Effector memory CD4-positive, alpha-beta T cell (primary cell): ENCODE data around the gene KRTAP20-3.

ENCODE experiments used
- DNase-seq, 3 donors: peaks; one replicate each; pipeline ENCODE4 v3.0.0-alpha.2; 2020
- H3K27ac ChIP-seq: 2 replicates; pipeline ENCODE4 v1.7.0; 2013; ENCODE audit warnings: mild to moderate bottlenecking, low read length, moderate library complexity; ENCODE audit not compliant: insufficient read depth, poor library complexity, severe bottlenecking
- H3K27me3 ChIP-seq: replicated peaks from 2 replicates; pipeline ENCODE4 v1.7.0; 2013; ENCODE audit warnings: mild to moderate bottlenecking, low read length; ENCODE audit not compliant: insufficient read depth, control insufficient read depth, poor library complexity, severe bottlenecking
- H3K36me3 ChIP-seq: 2 replicates; pipeline ENCODE4 v1.7.0; 2013; ENCODE audit warnings: mild to moderate bottlenecking, low read length, moderate library complexity; ENCODE audit not compliant: control insufficient read depth, insufficient read depth
- H3K4me1 ChIP-seq: 2 replicates; pipeline ENCODE4 v1.7.0; 2013; ENCODE audit warnings: low read length, mild to moderate bottlenecking; ENCODE audit not compliant: control insufficient read depth, insufficient read depth, poor library complexity, severe bottlenecking
- H3K4me3 ChIP-seq: 2 replicates; pipeline ENCODE4 v1.7.0; 2013; ENCODE audit warnings: low read length, low read depth, mild to moderate bottlenecking; ENCODE audit not compliant: insufficient read depth, poor library complexity, severe bottlenecking
- H3K9me3 ChIP-seq: 2 replicates; pipeline ENCODE4 v1.7.0; 2013; ENCODE audit warnings: mild to moderate bottlenecking, low read length, moderate library complexity; ENCODE audit not compliant: control insufficient read depth
- total RNA-seq, 3 donors: gene quantifications; one replicate each; lab custom pipeline; 2026; lab: John Stamatoyannopoulos, UW

The KRTAP20-3 gene
- 0 reads per million in 3 donors for total RNA-seq

DNA sequence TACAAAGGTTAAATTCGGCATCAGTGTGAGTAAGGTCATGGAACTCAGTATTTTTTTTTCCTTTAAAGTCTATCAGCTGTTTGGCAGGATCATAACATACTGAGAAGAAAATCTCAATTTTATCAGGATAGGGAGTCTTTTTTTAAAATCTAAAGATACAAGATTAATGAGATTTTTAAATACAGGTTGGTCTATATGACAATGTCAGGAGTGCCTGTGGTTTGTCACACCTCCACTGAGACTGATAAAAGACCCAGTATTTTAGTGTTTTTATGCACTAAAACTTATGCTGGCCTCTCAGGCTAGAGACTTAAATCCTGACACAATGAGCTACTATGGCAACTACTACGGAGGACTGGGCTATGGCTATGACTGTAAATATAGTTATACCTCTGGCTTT lies at the start of gene KRTAP20-3:
KRTAP20-3 (plus strand) TSS at position 301 of the 400 bp plus-strand sequence.
- no peak for DNase-seq
- Histone ChIP-seq H3K4me3 (no peak within 1 kb of the TSS), H3K27me3 (no peaks in the 10 kb centered on the region), H3K9me3 (no peaks in the 10 kb centered on the region), H3K36me3 (no peaks in the 10 kb centered on the region), H3K27ac (no peak within 1 kb of the TSS), H3K4me1 (no peaks in the 10 kb centered on the region)

DNA sequence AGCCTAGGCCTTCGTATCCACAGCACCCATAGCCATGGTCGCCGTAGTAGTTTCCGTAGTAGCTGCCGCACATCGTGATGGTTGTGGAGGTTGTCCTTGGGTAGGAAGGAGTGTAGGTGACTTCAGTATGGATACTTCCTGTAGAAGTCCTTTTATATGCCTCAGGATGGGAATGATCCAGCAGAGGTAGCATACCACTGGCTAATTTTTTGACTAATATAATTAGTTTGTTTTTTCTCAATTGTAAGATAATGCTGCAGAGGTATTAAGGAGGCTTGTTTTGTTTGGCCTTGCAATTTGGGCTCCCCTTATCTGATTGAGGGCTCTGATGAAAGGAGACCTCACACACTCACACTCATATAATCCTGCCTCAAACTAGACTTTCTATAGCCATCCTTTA lies 43.9 kb upstream of the KRTAP20-3 start, which contains the start of gene KRTAP6-2:
KRTAP6-2 (minus strand) TSS at position 101 of the 400 bp plus-strand sequence; CDS start at position 73, 28 bp downstream.
- no peaks in the 10 kb centered on the region for H3K27me3 ChIP-seq
- H3K27ac ChIP-seq = no peak within 1 kb of the TSS
- no peaks in the 10 kb centered on the region for H3K36me3 ChIP-seq
- no peak within 1 kb of the TSS for H3K4me3 ChIP-seq
- H3K4me1 ChIP-seq = no peaks in the 10 kb centered on the region
- no peaks in the 10 kb centered on the region for H3K9me3 ChIP-seq
- no peak for DNase-seq

DNA sequence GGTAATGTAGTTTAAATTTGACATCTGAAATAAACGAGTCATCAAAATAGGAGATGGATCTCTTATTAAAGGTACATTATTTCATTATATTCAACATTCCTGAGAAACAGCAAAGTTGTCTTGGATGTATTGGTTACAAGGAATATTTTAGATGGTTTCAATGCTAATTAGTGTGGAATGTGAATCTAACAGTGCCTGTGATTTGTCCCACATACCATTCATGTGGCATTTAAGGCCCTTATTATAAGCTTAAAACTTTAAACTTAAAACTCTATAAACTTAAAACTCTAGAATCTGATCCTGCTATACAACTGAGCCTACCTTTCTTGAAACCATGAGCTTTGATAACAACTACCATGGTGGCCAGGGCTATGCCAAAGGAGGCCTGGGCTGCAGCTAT lies 41.9 kb upstream of the KRTAP20-3 start, which contains the start of gene KRTAP22-1:
KRTAP22-1 (plus strand) TSS at position 301 of the 400 bp plus-strand sequence.
- no peak for DNase-seq
- no peaks in the 10 kb centered on the region for H3K27me3 ChIP-seq
- no peaks in the 10 kb centered on the region for H3K4me1 ChIP-seq
- no peaks in the 10 kb centered on the region for H3K36me3 ChIP-seq
- H3K4me3 ChIP-seq = no peak within 1 kb of the TSS
- H3K27ac ChIP-seq = no peak within 1 kb of the TSS
- H3K9me3 ChIP-seq = no peaks in the 10 kb centered on the region

DNA sequence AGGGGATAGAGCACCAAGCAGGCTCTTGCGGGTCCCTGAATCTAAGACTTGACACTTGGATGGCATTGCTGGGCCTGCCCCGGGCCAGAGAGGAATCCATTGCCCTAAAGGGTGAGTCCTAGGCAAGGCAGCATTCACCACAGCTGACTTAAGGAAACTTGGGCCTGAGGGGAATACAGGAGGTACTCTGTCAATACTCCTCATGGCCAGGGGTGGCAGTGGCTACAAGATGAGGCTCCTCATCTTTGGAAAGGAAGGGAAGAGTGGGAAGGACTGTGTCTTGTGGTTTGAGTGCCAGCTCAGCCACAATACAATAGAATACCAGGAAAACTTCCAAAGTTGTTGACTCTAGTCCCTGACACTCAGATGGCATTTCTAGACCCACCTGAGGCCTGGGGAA lies 36.7 kb upstream of the KRTAP20-3 start:
- Histone ChIP-seq H3K4me3 (no peak overlapping the region), H3K27ac (no peak overlapping the region), H3K9me3 (no peaks in the 10 kb centered on the region), H3K4me1 (no peaks in the 10 kb centered on the region), H3K27me3 (no peaks in the 10 kb centered on the region), H3K36me3 (no peaks in the 10 kb centered on the region)
- no peak for DNase-seq

DNA sequence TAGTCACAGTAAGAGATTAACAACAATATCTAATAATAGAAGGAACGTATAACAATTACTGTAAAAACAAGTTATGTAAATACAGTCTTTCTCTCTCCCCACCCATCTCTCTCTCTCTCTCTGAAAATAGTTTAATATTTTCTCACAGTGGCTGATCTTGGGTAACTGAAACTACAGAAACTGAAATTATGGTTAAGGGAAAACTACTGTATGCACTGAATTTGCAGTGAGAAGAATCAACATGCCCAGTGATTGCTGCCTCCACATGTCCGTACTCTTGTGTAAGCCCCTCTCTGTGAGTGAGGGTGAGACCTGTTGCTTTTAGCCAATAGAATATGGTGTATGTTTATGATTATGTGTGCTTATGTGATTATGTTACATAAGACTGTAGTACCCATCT lies 30.5 kb upstream of the KRTAP20-3 start:
- H3K27me3 ChIP-seq = no peaks in the 10 kb centered on the region
- no peaks in the 10 kb centered on the region for H3K36me3 ChIP-seq
- no peak overlapping the region for H3K27ac ChIP-seq
- no peaks in the 10 kb centered on the region for H3K4me1 ChIP-seq
- H3K4me3 ChIP-seq = no peak overlapping the region
- H3K9me3 ChIP-seq = no peaks in the 10 kb centered on the region
- DNase-seq = no peak

DNA sequence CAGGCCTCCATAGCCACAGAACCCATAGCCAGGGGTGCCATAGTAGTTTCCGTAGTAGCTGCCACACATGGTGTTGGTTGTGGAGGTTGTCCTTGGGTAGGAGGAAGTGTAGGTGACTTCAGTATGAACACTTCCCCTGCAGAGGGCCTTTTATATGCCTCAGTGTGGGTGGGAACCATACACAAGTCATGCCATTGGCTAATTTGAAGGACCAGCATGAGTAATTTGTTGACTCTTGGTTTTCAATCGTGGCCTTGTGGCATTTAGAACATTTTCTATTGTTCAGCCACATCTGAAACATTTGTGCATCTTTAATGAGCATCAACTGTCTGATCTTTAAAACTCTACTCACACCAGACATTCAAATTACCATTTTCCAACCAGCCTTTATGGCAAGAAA lies 28.8 kb upstream of the KRTAP20-3 start, which contains the start of gene KRTAP6-1:
KRTAP6-1 (minus strand) TSS at position 95 of the 400 bp plus-strand sequence; CDS start at position 69, 26 bp downstream.
- Histone ChIP-seq H3K27ac (no peak within 1 kb of the TSS), H3K27me3 (no peaks in the 10 kb centered on the region), H3K4me3 (no peak within 1 kb of the TSS), H3K9me3 (no peaks in the 10 kb centered on the region), H3K36me3 (no peaks in the 10 kb centered on the region), H3K4me1 (no peaks in the 10 kb centered on the region)
- no peak for DNase-seq

DNA sequence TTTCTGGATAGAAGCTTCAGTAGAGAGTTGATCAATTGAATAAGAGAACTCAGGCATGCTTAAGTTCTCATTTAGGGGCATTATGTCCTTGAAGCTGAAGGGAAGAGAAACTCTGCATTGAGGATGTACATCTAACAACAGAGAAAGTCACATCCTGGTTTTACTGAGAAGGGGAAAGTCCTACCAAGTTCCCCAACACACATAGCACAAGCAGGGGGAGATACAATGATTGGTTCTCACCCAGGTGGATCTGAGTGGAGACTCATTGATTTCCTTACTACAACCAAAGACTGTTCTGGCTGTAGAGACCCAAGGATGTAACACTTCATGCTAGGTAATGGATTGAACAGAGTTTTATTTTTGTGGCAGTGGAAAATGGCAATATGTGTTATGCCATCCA lies 27.5 kb upstream of the KRTAP20-3 start:
- Histone ChIP-seq H3K4me1 (no peaks in the 10 kb centered on the region), H3K9me3 (no peaks in the 10 kb centered on the region), H3K27me3 (no peaks in the 10 kb centered on the region), H3K4me3 (no peak overlapping the region), H3K36me3 (no peaks in the 10 kb centered on the region), H3K27ac (no peak overlapping the region)
- no peak for DNase-seq

DNA sequence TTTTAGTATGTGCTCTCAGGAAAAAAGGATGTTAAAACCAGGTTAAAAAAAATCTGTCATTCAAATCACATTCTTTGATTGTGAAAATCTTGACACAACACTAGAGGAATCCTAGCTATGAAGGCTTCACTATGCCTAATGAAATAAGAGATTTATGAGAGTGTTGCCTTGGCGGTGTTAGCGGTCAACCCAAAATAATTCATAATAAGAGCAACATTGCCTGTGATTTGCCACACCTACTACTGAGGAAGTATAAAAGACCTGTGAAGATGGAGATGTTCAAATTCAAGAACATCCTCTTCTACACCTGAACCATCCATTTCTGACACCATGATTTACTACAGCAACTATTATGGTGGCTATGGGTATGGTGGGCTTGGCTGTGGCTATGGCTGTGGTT lies 26.5 kb upstream of the KRTAP20-3 start, which contains the start of gene KRTAP20-1:
KRTAP20-1 (plus strand) TSS at position 301 of the 400 bp plus-strand sequence; CDS start at position 331, 30 bp downstream.
- no peak within 1 kb of the TSS for H3K4me3 ChIP-seq
- H3K27ac ChIP-seq = no peak within 1 kb of the TSS
- no peaks in the 10 kb centered on the region for H3K27me3 ChIP-seq
- DNase-seq = no peak
- H3K36me3 ChIP-seq = no peaks in the 10 kb centered on the region
- H3K4me1 ChIP-seq = no peaks in the 10 kb centered on the region
- H3K9me3 ChIP-seq = no peaks in the 10 kb centered on the region

DNA sequence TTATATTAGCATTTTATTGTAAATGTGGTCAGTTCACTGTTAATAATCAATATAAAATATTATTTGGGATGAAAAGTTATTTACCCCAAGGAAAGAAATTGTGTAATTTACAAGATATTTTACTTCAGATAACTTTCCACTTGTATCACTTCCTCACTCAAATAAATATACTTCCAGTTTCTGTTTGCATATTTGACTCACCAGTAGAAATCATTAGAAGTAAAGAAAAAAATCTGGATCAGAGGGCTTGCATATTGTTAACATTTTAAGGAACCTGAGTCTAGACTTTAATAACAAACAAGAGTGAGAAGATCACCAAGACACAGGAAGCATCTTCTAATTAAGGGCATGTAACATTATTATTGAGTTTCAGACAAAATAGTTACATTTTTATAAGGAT lies 22.6 kb upstream of the KRTAP20-3 start:
- DNase-seq = no peak
- Histone ChIP-seq H3K4me3 (no peak overlapping the region), H3K27me3 (no peaks in the 10 kb centered on the region), H3K9me3 (no peaks in the 10 kb centered on the region), H3K36me3 (no peaks in the 10 kb centered on the region), H3K4me1 (no peaks in the 10 kb centered on the region), H3K27ac (no peak overlapping the region)

DNA sequence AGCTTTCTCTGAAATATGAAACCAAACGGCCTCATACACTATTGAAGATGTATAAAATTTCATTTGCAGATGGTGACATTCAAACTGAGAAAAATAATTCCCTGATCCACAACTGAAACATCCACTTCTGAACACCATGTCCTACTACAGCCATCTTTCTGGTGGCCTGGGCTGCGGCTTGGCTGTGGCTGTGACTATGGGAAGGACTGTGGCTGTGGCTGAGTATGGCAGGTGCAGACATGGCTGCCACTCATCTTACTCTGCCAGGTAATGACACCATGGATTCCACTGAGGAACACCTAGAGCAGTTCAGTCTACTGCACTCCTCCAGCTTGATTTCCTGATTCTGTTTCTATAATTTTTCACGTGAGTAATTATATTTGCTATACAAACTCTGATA lies 22.1 kb upstream of the KRTAP20-3 start, which contains the start of gene KRTAP20-4:
KRTAP20-4 (plus strand) TSS at position 106 of the 400 bp plus-strand sequence.
- Histone ChIP-seq H3K9me3 (no peaks in the 10 kb centered on the region), H3K4me3 (no peak within 1 kb of the TSS), H3K4me1 (no peaks in the 10 kb centered on the region), H3K36me3 (no peaks in the 10 kb centered on the region), H3K27me3 (no peaks in the 10 kb centered on the region), H3K27ac (no peak within 1 kb of the TSS)
- DNase-seq = no peak
